Testis (tissue), 3 donors: ENCODE data around the gene MEP1A. TPM values are rescaled to one million over a fixed set of nuclear protein-coding genes. Genes with fewer than 3 reads are reported as not detected.

Experiments
- DNase-seq: peaks from one replicate; pipeline ENCODE4 v3.0.0-alpha.2; 2019
- H3K27ac ChIP-seq, 2 donors: fragments of 200-600 bp; sonication (generic); one replicate each; pipeline ENCODE4 v1.5.1; 2019
- H3K27me3 ChIP-seq: fragments of 200-600 bp; sonication (generic); one replicate; pipeline ENCODE4 v1.5.1; 2019
- H3K36me3 ChIP-seq: fragments of 200-600 bp; sonication (generic); one replicate; pipeline ENCODE4 v1.5.1; 2017; ENCODE audit warnings: low read depth; ENCODE audit errors: missing control alignments
- H3K4me1 ChIP-seq: fragments of 200-600 bp; sonication (generic); one replicate; pipeline ENCODE4 v1.5.1; 2019
- H3K4me3 ChIP-seq, 2 donors: fragments of 200-600 bp; sonication (generic); one replicate each; pipeline ENCODE4 v1.5.1; 2017 to 2019
- H3K9me3 ChIP-seq: fragments of 200-600 bp; sonication (generic); one replicate; pipeline ENCODE4 v1.5.1; 2017
- POLR2A ChIP-seq: fragments of 450-650 bp; IDR thresholded peaks from one replicate; pipeline ENCODE4 v1.6.1; 2017; ENCODE audit warnings: antibody characterized with exemption, mild to moderate bottlenecking, moderate library complexity
- WGBS, 2 donors: methylation state at CpG; one replicate each; pipeline ENCODE4 v1.1.5; 2018; 5-methylcytosine and 5-hydroxymethylcytosine counted together
- intact Hi-C: fragments of 100-400 bp; cut with DNase I; formaldehyde crosslinking; loops from one replicate; pipeline ENCODE4 v1.15.1; 2023; ENCODE audit warnings: low total_unique reads
- polyA plus RNA-seq: library from polyadenylated mRNA; stranded (reverse); fragments of 350-450 nt; fragmentation: Illumina TruSeq; extraction: RNeasy Lipid Tissue Mini Kit (QIAGEN cat#74804); gene quantifications from one replicate; pipeline ENCODE4 v1.2.3, GENCODE V29; 2014; ENCODE audit warnings: low read depth, low replicate concordance; ENCODE audit not compliant: insufficient read depth
- total RNA-seq, 2 donors: library from RNA; depleted of rRNA; stranded (reverse); fragments of >200 nt; gene quantifications; one replicate each; pipeline ENCODE4 v1.2.3, GENCODE V29; 2016
- TF ChIP-seq, protein P1 (sequence below), 3 experiments: fragments of 450-650 bp in 2 of 3; fragments of 200-600 bp in 1 of 3; sonication (generic) in 1 of 3; IDR thresholded peaks; one replicate each; pipeline ENCODE4 v1.5.1; 2016 to 2019; ENCODE audit warnings: antibody characterized with exemption in 3 of 3, mild to moderate bottlenecking in 2 of 3, moderate library complexity in 1 of 3

MEP1A gene
- total and polyA plus RNA-seq, 3 donors from 2014 or later = 0.63 to 1.4 (median 0.93) TPM

DNA sequence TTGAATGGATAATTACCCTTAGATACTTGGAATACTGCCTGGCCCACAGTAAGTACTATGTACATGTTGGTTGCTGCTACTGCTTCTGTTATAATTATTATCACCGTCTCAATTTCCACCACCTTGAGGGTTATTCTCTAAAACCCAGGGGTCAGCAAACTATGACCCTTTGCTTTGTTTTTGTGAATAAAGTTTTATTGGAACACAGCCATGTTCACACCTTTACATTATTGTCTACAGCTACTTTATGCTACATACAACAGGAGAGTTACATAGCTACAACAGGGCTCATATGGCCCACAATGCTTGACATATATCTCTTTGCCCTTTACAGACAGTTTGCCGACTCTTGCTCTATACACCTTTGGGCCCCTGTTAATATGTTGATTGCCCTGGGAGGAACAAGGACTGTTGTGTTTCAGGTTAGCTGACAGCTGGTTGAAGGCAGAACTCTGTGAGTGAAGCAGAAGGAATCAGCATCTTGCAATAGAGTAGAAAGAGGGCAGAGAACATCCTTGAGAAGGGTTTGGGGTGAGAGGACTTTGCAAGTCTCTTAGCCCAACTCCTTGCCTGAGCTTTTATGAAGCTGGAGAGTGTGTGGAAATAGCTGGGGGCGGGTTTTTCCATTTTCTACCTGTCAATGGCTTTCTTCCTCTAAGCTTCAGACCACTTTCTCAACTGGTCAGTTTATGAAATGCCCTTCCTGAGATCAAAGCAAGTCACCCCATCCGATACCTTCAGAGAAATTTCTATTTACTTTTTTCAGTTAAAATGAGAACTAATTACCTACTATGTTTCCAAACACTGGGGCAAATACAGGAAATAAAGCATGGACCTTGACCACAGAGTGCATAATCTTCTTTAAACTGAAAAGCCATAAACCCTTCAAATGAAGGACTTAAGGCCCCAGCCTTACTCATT lies 3.5 kb upstream of the MEP1A start:
- WGBS, 2 donors = 75 to 93% methylated on average over 4 of the region's 4 CpGs
- no peaks in the 10 kb centered on the region for H3K9me3 ChIP-seq
- intact Hi-C loops = no loop called here
- H3K4me3 ChIP-seq = no peak overlapping the region
- no peak overlapping the region for H3K27ac ChIP-seq
- no peaks in the 10 kb centered on the region for H3K36me3 ChIP-seq
- H3K4me1 ChIP-seq = no peaks in the 10 kb centered on the region
- no peaks in the 10 kb centered on the region for H3K27me3 ChIP-seq
- TF ChIP-seq POLR2A = no peak
- TF ChIP-seq, protein P1, sequence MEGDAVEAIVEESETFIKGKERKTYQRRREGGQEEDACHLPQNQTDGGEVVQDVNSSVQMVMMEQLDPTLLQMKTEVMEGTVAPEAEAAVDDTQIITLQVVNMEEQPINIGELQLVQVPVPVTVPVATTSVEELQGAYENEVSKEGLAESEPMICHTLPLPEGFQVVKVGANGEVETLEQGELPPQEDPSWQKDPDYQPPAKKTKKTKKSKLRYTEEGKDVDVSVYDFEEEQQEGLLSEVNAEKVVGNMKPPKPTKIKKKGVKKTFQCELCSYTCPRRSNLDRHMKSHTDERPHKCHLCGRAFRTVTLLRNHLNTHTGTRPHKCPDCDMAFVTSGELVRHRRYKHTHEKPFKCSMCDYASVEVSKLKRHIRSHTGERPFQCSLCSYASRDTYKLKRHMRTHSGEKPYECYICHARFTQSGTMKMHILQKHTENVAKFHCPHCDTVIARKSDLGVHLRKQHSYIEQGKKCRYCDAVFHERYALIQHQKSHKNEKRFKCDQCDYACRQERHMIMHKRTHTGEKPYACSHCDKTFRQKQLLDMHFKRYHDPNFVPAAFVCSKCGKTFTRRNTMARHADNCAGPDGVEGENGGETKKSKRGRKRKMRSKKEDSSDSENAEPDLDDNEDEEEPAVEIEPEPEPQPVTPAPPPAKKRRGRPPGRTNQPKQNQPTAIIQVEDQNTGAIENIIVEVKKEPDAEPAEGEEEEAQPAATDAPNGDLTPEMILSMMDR (IDR thresholded peaks at IDR 0.05) = no peak
- no peak for DNase-seq

DNA sequence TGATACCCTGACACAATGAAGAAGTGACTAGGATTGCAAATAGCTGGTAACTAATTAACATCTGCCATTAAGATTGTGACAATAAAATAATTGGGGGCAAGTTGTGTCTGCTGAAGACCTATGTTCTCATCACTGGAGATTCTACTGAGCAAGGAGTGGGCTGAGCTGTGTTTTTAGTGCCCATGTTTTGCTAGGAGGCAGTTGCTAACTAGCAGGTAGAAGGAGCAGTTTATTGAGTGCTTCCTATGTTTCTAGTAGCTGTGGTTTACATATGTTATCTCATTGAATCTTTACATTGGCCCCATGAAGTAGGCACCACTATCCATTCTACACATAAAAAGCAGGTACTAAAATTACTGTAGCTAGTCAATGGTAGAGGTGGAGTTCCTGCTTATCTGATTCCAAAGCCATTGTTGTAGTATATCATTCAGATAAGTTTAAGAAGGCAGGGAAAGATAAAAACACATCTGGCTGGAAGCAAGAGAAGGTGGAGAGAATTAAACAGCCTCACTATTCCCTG lies 2.8 kb upstream of the MEP1A start:
- Histone ChIP-seq H3K27me3 (no peaks in the 10 kb centered on the region), H3K9me3 (no peaks in the 10 kb centered on the region), H3K4me1 (no peaks in the 10 kb centered on the region), H3K4me3 (no peak overlapping the region), H3K27ac (no peak overlapping the region), H3K36me3 (no peaks in the 10 kb centered on the region)
- TF ChIP-seq POLR2A = no peak
- TF ChIP-seq, protein P1 (IDR thresholded peaks at IDR 0.05) = no peak
- DNase-seq = no peak
- intact Hi-C loops = no loop called here

DNA sequence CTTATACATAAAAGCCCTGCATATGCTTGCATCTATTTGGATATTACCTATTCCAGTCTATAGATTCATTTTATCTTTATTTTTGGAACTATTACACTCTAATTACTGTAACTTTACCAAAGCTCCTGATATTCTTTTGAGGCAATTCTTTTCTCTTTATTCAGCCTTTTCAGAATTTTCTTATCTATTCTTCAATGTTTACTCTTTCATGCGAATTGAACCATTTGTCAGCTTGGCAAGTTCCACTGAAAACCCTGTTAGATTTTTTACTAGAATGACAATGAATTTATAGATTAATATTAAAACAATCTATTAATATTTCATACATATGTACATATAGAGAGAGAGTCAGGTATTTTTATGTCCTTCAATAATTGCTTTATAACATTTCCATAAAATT lies 554 bp upstream of the MEP1A start:
- H3K36me3 ChIP-seq = no peaks in the 10 kb centered on the region
- H3K4me3 ChIP-seq = no peak overlapping the region
- H3K9me3 ChIP-seq = no peaks in the 10 kb centered on the region
- intact Hi-C loops = no loop called here
- TF ChIP-seq POLR2A = no peak
- no peaks in the 10 kb centered on the region for H3K27me3 ChIP-seq
- no peak overlapping the region for H3K27ac ChIP-seq
- no peak for DNase-seq
- 26 to 56% methylated on average over 1 of the region's 1 CpG for WGBS, 2 donors
- no peaks in the 10 kb centered on the region for H3K4me1 ChIP-seq

DNA sequence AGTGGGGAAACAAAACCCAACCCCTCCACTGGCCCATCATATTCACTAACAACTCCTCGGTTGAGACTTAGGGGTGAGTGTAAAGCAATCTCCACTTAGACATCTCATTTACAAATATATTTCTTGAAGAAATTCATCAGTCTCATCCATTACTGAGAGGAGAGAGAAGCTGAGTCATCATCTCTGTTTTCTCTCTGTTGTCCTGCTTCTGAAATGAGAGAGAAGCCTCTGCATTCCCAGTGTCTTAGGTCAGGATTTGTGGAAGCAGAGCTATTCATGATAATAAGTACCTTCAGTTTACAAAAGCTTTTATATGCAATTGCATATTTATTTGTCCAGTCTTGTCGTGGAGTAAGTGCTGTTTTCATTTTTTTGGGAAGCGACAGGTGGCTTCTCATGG lies 879 bp downstream of the MEP1A start:
- WGBS, 2 donors = 84 to 87% methylated on average over 3 of the region's 3 CpGs

DNA sequence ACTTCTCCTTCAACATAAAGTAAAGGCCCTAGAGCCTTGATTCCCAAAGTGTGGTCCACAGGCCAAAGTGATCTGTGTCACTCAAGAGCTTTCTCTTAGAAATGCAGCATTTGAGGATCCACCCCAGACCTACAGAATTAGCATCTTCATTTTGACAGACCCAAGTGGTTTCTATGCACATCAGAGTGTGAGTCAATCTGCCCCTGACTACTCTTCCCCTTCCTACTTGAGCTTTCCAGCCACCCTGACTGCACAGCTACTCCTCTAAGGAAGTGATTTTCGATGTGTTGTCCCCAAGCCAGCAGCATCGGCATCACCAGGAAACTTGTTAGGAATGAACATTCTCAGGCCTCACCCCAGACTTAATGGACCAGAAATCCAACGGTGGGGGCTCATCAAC lies 2.6 kb downstream of the MEP1A start:
- no peak overlapping the region for H3K4me3 ChIP-seq
- no peak for TF ChIP-seq POLR2A
- TF ChIP-seq, protein P1 (IDR thresholded peaks at IDR 0.05) = no peak
- no peak for DNase-seq
- intact Hi-C loops = no loop called here
- H3K27ac ChIP-seq = no peak overlapping the region
- no peaks in the 10 kb centered on the region for H3K36me3 ChIP-seq
- no peaks in the 10 kb centered on the region for H3K27me3 ChIP-seq
- no peaks in the 10 kb centered on the region for H3K9me3 ChIP-seq
- WGBS, 2 donors = 100% methylated on average over 3 of the region's 3 CpGs
- H3K4me1 ChIP-seq = no peaks in the 10 kb centered on the region

More for the DNA sequence above, 879 bp downstream of the MEP1A start:
- DNase-seq = no peak
- Histone ChIP-seq H3K27me3 (no peaks in the 10 kb centered on the region), H3K4me1 (no peaks in the 10 kb centered on the region), H3K27ac (no peak overlapping the region), H3K9me3 (no peaks in the 10 kb centered on the region), H3K36me3 (no peaks in the 10 kb centered on the region), H3K4me3 (no peak overlapping the region)
- intact Hi-C loops = no loop called here
- TF ChIP-seq, protein P1 (IDR thresholded peaks at IDR 0.05) = no peak
- TF ChIP-seq POLR2A = no peak
